ENCODE measurements around the gene LRG1. TPM values are rescaled to one million over a fixed set of nuclear protein-coding genes. Genes with fewer than 3 reads are reported as not detected.
A peak's percentile ranks its signal among the peaks of the same experiment; 100 is the strongest.

LRG1 gene
- total and polyA plus RNA-seq, 2 of the 13 experiments (the other 11 are each of a cell fraction or from before 2014, with no cell fraction given): 12.0 to 39.3 TPM

GRCh38 chr19:4506449-4507149, 33.2 kb downstream of the LRG1 start (continued):
- TF ChIP-seq ZNF280B (CRISPR knock-in tag; IDR thresholded peaks at IDR 0.05; ENCODE audit: borderline replicate concordance) (0 out of 2 replicates have a peak, but pooled peaks have one; percentile 19), ZNF3 (CRISPR knock-in tag; IDR thresholded peaks at IDR 0.05) (no peak), ZNF326 (CRISPR knock-in tag; IDR thresholded peaks at IDR 0.05; ENCODE audit: borderline replicate concordance) (0 out of 2 replicates have a peak, but pooled peaks have one; percentile 24), RAD21 (CRISPR knock-in tag; IDR thresholded peaks at IDR 0.05) (0 out of 2 replicates have a peak, but pooled peaks have one; percentile 10), ZNF253 (CRISPR knock-in tag; IDR thresholded peaks at IDR 0.05; ENCODE audit: borderline replicate concordance) (no peak)

GRCh38 chr19:4505570-4506448, 34.0 kb downstream of the LRG1 start:
- no peaks in the 10 kb centered on the region for H3K27me3 ChIP-seq (ENCODE audit: control insufficient read depth in 1 of 2, insufficient read depth in 2 of 2, low read length in 2 of 2)
- no peak overlapping the region for H3K4me3 ChIP-seq (replicated peaks in 1 of 3; ENCODE audit: insufficient read depth in 1 of 3, low read depth in 2 of 3, low read length in 3 of 3)
- no peaks in the 10 kb centered on the region for H3K9me3 ChIP-seq (ENCODE audit: low read length)
- no peak overlapping the region for H3K27ac ChIP-seq (ENCODE audit: extremely low read length, insufficient read depth, low read length)
- H3K4me1 ChIP-seq (ENCODE audit: insufficient read depth, low read length): no peaks in the 10 kb centered on the region
- ChIA-PET CTCF (ENCODE audit: low intra/inter-chr PET ratio, low total read pairs) (no interaction called here), POLR2A (no interaction called here)
- H3K36me3 ChIP-seq (replicated peaks in 1 of 2; ENCODE audit: control insufficient read depth in 1 of 2, insufficient read depth in 2 of 2, low read length in 2 of 2): peaks cover 4 to 12% of the 10 kb centered on the region in 2 experiments; a peak in 2 of 5 replicates
- intact Hi-C loops (cut with micrococcal nuclease; ENCODE audit: unreplicated experiment): no loop called here
- in situ Hi-C loops (cut with HindIII; ENCODE audit: extremely low pct_ligation_motif_present, low pct_unique_long_range_greater_than_20kb): no loop called here
- TF ChIP-seq AGO2 (optimal IDR thresholded peaks at IDR 0.05; ENCODE audit: low read depth, low read length) (peak; percentile 83), DBP (CRISPR knock-in tag; IDR thresholded peaks at IDR 0.05; ENCODE audit: not compliant biosample characterization) (no peak), ZMYM3 (CRISPR knock-in tag; IDR thresholded peaks at IDR 0.05) (0 out of 2 replicates have a peak, but pooled peaks have one; percentile 40)
- no TSS peak for BruUV-seq (replicated peaks)
- no peak overlapping the region for H3K4me2 ChIP-seq (ENCODE audit: low read depth, low read length)
- ATAC-seq (no peak), DNase-seq (ENCODE audit: low spot score) (no peak), FAIRE-seq (no peak)
- no peaks in the 10 kb centered on the region for H4K20me1 ChIP-seq (ENCODE audit: insufficient read depth, low read length)
- no peak overlapping the region for H3K9ac ChIP-seq (ENCODE audit: insufficient read depth, low read depth, low read length)
- H2AFZ ChIP-seq (ENCODE audit: low read length): no peak overlapping the region
- WGBS (ENCODE audit: low lambda C conversion rate): 97% methylated on average over 32 of the region's 34 CpGs
- no peaks in the 10 kb centered on the region for H3K79me2 ChIP-seq (ENCODE audit: insufficient read depth, low read length)
